Measurements from ENCODE around the gene PRELID1. TPM values are rescaled to one million over a fixed set of nuclear protein-coding genes. Genes with fewer than 3 reads are reported as not detected.
"Not testable (repeated sequence)": the region's sequence is repeated elsewhere in the genome, so short reads cannot be mapped to it uniquely, and the experiment has no call there.

Gene PRELID1
- total RNA-seq, 1 experiment from 2014 or later: 469 TPM

DNA sequence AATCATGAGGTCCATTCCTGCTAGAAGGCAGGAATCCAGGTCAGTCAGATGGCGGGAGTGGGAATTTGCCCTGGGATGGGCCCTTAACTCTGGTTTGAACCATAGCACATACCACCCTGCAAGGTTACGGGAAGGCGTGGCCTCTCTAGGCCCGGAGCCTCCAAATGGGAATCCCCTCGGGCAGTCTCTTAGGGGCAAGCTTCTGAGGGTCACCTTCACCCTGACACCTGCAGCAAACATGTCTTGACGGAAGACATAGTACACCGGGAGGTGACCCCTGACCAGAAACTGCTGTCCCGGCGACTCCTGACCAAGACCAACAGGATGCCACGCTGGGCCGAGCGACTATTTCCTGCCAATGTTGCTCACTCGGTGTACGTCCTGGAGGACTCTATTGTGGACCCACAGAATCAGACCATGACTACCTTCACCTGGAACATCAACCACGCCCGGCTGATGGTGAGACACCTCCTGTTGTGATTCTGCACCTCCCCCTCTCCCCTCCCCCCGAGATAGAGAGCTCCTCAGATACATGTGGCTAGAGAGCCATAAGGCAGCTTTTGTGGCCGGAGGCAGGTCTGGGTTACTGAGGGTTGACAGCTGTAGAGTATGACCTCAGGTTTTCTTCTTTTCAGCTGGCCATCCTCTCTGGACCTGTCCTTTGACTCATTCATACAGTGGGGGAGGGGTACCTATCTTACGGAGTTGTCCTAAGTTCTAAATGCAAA, 957 bp downstream of the PRELID1 start:
- H3K27me3 ChIP-seq (ENCODE audit: control insufficient read depth, insufficient read depth, low read length): no peaks in the 10 kb centered on the region
- peak; percentile 65 for DNase-seq
- H3K36me3 ChIP-seq (replicated peaks; ENCODE audit: control insufficient read depth, insufficient read depth, low read length): peaks cover 16% of the 10 kb centered on the region
- peak overlapping the region; percentile 92 for H3K4me3 ChIP-seq (ENCODE audit: insufficient read depth, low read depth, low read length)

DNA sequence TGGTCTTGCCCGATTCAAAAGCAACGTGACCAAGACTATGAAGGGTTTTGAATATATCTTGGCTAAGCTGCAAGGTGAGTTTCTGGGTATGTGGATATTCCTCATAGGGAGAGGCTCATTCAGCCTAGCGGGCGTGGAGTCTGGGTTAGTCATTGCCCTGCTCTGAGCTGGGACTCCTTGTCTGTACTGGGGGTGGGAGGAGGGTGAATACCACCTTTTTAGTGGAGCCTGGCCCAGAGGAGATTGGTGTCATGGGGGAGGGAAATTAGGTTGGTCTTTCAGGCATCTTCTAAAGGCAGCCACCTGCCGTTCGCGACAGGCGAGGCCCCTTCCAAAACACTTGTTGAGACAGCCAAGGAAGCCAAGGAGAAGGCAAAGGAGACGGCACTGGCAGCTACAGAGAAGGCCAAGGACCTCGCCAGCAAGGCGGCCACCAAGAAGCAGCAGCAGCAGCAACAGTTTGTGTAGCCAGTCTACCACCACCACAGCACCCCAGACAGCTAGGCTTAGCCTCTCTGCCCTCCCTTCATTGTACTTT, 2.6 kb downstream of the PRELID1 start:
- not testable (repeated sequence) for H3K4me3 ChIP-seq (ENCODE audit: insufficient read depth, low read depth, low read length); DNase-seq; H3K27me3 ChIP-seq (ENCODE audit: control insufficient read depth, insufficient read depth, low read length)
- H3K36me3 ChIP-seq (replicated peaks; ENCODE audit: control insufficient read depth, insufficient read depth, low read length): peaks cover 16% of the 10 kb centered on the region

DNA sequence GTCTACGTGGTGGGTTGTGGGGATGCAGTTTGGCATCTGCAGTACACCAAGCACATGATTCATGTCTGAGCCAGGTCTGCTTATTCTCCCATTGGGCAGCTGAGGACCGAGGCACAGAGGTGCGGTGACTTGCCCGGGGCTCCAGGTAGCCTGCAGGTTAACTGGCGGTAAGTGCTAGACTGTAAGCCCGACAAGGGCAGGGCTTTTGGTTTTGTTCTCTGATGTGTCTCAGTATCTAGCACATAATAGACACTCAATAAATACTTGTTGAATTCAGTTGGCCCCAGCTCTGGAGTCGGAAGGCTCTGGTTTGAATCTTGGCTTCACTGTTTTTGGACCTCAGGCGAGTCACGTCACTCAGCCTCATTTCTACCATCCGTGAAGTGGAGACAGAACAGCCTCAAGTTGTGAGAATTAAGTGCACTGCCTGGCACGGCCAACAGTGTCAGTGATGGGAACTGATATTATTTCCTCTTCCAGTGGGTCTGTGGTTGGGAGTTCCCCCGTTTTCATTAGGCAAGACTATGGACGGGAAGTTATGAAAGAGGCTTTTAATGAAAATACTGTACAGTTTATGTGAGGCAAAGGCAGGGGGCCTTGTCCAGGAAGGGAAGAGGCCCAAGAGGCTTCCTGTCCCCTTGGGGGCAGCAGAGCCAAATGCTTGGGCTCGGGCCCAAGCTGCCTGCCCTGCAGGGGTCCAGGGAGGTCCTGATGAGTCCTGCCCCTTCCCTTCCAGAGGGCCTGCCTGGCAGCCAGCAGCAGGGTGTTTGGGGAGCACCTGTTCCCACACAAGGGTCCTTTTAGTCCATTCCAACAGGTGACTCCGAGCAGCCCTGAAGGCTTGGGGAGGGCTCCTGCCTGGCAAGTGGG, 3.3 kb downstream of the PRELID1 start:
- H3K4me3 ChIP-seq (ENCODE audit: insufficient read depth, low read depth, low read length): no peak overlapping the region
- DNase-seq: peak; percentile 79
- H3K27me3 ChIP-seq (ENCODE audit: control insufficient read depth, insufficient read depth, low read length): no peaks in the 10 kb centered on the region
- H3K36me3 ChIP-seq (replicated peaks; ENCODE audit: control insufficient read depth, insufficient read depth, low read length): peaks cover 15% of the 10 kb centered on the region

DNA sequence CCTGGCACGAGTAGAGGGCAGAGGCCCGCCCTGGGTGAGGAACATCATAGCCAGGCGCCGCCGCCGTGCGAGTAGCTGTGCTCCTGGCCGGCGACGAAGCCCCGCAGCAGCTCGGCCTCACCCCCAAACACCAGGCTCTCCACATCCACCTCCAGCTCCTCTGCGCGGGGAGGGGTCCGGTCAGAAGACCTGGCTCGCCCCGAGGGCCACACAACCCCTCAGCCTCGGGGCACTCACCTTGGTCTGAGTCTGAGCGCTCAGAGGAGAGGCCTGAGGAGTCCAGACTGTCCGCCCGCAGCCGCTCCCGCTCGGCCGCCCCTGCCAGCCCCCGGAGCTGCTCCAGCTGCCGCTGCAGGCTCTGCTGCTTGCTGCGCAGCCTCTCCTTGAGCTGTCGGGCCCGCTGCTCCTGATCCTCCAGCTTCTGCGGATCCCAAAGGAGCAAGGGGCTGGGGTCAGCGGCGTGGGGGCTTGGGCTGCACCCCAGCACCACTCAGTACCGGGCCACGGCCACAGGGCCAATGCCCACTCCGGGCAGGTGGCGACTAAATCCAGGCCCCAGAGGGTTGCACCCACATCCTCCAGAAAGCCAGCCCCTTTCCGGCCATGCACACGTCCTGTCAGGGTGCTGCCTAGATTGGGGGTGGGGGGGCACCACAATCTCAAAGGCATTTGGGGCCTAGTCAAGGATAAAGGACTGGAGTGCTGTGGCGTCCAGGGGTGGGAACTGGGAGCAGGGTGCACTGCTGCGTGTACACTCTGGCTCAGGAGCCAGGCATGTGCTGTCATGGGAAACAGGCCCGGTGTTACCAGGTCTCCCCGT, 4.2 kb downstream of the PRELID1 start:
- no peak for DNase-seq
- H3K36me3 ChIP-seq (replicated peaks; ENCODE audit: control insufficient read depth, insufficient read depth, low read length): peaks cover 14% of the 10 kb centered on the region
- H3K27me3 ChIP-seq (ENCODE audit: control insufficient read depth, insufficient read depth, low read length): no peaks in the 10 kb centered on the region
- no peak overlapping the region for H3K4me3 ChIP-seq (ENCODE audit: insufficient read depth, low read depth, low read length)

DNA sequence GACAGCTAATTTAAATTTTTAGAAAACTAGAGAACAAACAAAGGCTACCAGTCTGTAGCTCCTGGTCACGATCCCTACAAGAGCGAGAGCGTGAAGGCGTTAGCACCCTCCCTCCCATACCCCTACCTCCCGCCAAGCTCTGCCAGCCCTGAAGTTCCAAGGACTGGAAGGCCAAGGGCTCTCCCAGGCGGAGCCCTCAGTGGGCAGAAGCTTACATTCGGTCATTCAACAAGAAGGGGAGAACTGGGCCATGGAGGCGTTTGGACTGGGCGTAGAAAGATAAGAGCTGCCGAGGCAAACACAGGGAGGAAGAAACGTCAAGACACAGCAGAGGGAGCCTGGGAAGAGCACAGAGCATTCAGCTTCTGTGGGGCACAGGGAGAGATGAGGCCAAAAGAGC, 5.1 kb downstream of the PRELID1 start:
- Histone ChIP-seq H3K4me3 (ENCODE audit: insufficient read depth, low read depth, low read length) (no peak overlapping the region), H3K27me3 (ENCODE audit: control insufficient read depth, insufficient read depth, low read length) (no peaks in the 10 kb centered on the region), H3K36me3 (replicated peaks; ENCODE audit: control insufficient read depth, insufficient read depth, low read length) (peaks cover 14% of the 10 kb centered on the region)
- DNase-seq: no peak

DNA sequence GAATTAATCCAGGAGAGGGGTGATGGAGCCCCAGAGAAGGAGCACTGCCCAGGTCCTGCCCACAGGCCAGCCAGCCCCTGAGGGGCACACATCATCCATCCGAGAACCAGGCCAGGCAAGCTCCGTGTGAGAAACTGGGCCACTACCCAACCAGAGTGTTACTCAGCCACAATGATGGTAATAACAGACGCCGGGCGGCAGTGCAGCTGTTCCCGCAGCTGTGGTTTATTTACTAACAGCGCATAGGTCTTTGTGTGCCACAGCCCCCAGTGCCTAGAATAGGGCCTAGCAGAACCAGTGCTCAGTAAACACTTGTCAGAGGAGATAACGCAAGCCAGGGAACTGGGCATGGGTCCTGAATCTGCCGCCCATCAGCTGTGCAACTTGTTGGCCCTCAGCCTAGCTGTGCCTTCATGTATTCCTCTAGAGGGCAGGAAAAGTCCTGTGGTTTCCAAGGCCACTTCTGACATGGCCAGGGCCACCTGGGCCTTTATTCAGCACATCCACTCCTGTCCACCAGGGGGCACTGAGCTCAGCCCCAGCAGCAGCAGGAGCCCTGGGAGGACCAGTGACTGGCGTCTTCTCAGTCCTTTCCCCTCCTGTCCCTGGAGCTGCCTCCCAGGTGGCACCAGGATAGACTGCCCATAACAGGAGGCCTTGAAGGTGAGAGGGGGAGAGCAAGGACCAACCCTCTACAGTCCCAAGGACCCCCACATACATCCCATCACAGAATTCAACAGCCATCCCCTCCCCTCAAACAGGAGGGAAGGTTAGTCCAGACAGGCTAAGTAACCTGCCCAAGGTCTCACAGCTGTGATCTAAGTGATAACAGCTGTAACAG, 6.0 kb downstream of the PRELID1 start:
- Histone ChIP-seq H3K27me3 (ENCODE audit: control insufficient read depth, insufficient read depth, low read length) (no peaks in the 10 kb centered on the region), H3K36me3 (replicated peaks; ENCODE audit: control insufficient read depth, insufficient read depth, low read length) (peaks cover 14% of the 10 kb centered on the region), H3K4me3 (ENCODE audit: insufficient read depth, low read depth, low read length) (no peak overlapping the region)
- DNase-seq: peak; percentile 91

DNA sequence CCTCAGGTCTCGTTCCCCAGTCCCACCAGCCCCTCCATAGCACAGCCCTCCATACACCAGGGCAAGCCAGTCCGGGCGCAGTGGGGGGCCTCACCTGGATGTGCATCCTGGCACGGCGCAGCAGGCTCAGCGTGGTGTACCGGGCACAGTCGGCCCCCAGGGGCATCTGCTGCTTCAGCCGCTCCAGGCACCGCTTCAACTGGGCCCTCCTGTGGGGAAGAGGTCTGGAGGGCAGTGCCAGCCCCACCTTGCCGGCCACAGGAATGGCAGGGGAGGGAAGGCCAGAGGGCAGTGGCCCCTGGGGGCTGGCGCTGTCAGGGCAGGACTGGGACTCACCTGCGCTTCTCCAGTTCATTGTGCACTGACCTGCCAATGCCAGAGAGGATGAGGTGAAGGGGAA, 6.7 kb downstream of the PRELID1 start:
- no peak for DNase-seq
- H3K36me3 ChIP-seq (replicated peaks; ENCODE audit: control insufficient read depth, insufficient read depth, low read length): peaks cover 14% of the 10 kb centered on the region
- no peak overlapping the region for H3K4me3 ChIP-seq (ENCODE audit: insufficient read depth, low read depth, low read length)
- no peaks in the 10 kb centered on the region for H3K27me3 ChIP-seq (ENCODE audit: control insufficient read depth, insufficient read depth, low read length)

DNA sequence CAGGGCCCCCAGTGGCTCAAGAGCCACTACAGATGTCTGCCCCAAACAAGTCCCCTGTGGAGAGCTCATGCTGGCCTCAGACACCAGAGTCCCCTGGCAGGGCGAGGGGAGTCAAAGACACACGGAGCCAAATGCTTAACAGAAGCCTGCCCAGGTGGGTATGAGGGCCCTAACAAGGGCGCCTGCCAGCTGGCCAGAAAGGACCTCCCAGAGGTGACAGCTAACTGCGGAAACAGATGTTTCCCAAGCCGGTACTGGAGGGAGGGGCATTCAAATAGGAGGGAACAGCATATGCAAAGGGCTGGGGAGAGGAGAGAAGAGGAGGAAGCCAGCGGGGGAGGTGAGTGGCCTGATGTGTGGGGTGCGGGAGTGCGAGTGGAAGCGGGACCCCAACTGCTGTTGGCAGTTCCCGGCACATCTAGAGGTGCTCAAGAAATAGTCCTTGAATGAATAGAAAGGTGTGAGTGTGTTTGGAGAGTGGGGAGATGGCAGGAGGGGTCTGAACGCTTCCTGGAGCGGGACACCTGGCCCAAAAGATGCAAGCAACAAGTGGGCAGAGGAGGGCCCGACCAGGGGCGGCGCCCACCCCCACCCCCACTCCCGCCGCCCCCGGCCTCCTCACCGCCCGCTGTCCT, 7.3 kb downstream of the PRELID1 start:
- Histone ChIP-seq H3K36me3 (replicated peaks; ENCODE audit: control insufficient read depth, insufficient read depth, low read length) (peaks cover 9% of the 10 kb centered on the region), H3K4me3 (ENCODE audit: insufficient read depth, low read depth, low read length) (peak overlapping the region; percentile 63)

DNA sequence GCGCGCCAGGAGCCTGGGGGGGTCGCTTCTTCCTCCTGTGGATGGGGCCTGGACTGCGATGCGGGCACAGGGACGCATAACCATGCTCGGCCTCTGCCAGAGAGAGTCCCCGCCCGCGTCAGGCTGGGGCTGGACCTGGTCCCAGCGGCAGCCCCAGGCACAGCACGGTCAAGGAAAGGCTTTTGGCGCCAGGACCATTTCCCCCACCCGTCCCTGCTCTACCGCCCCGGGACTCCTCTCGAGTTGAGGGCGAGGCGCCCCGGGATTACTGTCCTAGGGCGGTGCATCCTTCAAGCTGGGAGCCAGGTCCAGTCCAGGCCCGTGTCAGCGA, 7.8 kb downstream of the PRELID1 start:
- DNase-seq: peak; percentile 72
- Histone ChIP-seq H3K27me3 (ENCODE audit: control insufficient read depth, insufficient read depth, low read length) (no peaks in the 10 kb centered on the region), H3K4me3 (ENCODE audit: insufficient read depth, low read depth, low read length) (peak overlapping the region; percentile 63), H3K36me3 (replicated peaks; ENCODE audit: control insufficient read depth, insufficient read depth, low read length) (peaks cover 6% of the 10 kb centered on the region)

More for the DNA sequence above, 7.3 kb downstream of the PRELID1 start:
- no peaks in the 10 kb centered on the region for H3K27me3 ChIP-seq (ENCODE audit: control insufficient read depth, insufficient read depth, low read length)
- peak; percentile 65 for DNase-seq

DNA sequence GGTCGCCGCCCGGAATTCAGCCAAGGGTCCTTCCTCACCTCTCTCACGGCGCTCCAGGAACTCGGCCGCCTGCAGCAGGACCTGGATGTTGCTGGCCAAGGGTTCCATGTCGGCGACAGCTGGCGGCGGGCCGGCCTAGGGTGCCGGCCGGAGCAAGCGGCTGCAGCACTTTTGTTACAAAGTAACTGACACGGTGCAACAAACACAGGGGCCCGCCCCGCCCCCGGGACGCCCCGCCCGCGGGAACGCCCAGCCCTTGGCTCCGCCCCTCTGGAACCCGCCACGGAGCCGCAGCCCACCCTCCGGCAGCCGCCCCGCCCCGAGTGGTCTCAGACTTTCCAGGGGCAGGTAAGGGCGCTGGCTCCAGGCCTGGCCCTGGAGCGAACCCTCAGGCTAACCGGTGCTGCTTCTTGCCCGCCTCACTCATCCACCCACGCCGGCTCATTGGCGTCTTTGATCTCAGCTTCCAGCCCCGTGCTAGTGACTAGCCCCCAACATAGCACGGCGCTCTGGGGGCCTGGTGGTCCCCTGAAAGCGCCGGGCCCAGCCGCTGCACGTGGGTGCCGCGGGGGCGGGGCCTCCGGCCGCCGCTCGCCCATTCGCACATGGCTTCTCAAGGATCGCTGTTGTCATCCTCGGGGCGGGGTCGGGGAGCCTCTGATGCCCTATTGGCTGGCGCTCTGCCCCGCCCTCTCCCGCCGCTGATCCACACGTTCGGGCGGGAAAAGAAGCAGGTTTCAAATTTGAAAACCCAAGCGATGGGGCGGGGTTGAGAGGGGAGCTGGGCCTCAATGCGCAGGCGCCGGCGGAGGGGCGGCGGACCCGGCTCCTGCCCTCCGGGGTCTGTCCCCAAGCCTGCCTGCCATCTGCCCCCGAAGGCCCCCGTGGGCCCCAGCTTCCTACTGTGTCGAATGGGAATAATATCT, 8.4 kb downstream of the PRELID1 start, which contains the start of gene MXD3:
Gene MXD3, minus strand, starts transcription at position 176 of the 926 bp plus-strand sequence. Its CDS starts 68 bp downstream, at position 108.
- H3K27me3 ChIP-seq (ENCODE audit: control insufficient read depth, insufficient read depth, low read length): no peaks in the 10 kb centered on the region
- H3K4me3 ChIP-seq (ENCODE audit: insufficient read depth, low read depth, low read length): peak within 1 kb of the TSS; percentile 63
- H3K36me3 ChIP-seq (replicated peaks; ENCODE audit: control insufficient read depth, insufficient read depth, low read length): no peaks in the 10 kb centered on the region; the same call in 1 of the 2 replicates
- peak; percentile 99 for DNase-seq

DNA sequence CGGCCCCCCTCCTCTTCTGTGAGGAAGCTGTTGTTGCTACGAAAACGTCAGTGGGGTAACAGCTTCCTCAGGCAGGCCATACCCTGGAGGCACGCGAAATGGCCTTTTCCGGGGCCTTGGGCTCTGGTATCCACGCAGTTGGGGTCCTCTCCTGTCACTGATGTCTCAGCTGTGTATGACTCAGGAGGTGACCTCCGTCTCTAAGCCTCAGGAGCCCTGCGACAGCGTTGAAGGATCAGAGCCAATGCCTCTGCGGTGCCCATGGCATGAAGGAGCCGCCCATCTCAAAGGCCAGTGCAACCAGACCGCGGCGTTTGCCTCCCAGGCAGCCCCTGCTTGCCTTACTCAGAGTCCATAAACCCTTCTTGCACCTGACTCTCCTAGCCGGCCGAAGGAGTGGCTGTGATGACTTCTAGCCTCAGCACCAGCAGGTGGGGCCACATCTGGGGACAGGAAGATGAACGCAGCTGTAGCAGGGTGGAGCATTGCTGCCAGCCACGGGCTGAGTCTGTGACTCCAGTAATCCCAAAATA, 9.1 kb downstream of the PRELID1 start:
- DNase-seq: peak; percentile 72
- no peaks in the 10 kb centered on the region; the same call in 1 of the 2 replicates for H3K36me3 ChIP-seq (replicated peaks; ENCODE audit: control insufficient read depth, insufficient read depth, low read length)
- peak overlapping the region; percentile 36 for H3K4me3 ChIP-seq (ENCODE audit: insufficient read depth, low read depth, low read length)

DNA sequence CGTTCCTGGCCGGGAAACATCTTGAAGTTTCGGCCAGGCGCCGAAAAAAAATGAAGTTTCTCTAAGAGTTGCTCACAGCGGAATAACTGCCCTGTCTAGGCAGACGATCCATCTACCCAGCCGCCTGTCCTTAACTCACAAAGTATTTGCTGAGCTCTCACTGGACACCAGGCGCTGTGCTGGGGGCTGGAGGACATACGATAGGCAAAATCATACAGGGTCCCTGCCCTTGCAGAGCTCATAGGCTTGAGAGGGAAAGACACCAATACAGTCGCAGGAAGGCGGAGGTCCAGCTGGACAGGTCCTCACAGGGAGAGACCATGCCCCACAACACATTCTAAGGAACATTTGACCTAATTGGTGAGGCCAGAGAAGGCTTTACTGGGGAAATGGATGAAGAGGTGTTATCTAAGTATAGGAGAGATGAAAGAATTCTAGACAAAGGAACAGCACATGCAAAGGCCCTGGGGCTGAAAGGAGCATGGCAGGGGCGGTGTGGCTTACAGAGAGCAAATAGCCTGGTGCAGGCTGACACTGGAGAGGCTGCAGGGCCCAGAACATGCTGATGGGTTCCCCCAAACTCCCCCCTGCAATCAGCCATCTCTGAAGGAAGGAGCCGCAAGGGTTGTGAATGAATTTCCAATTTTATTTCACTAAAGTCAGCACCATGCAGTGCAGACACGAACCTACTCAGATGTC, 10.1 kb downstream of the PRELID1 start:
- Histone ChIP-seq H3K4me3 (ENCODE audit: insufficient read depth, low read depth, low read length) (no peak overlapping the region), H3K27me3 (ENCODE audit: control insufficient read depth, insufficient read depth, low read length) (no peaks in the 10 kb centered on the region), H3K36me3 (replicated peaks; ENCODE audit: control insufficient read depth, insufficient read depth, low read length) (no peaks in the 10 kb centered on the region; the same call in 1 of the 2 replicates)
- DNase-seq: no peak

More for the DNA sequence above, 9.1 kb downstream of the PRELID1 start:
- no peaks in the 10 kb centered on the region for H3K27me3 ChIP-seq (ENCODE audit: control insufficient read depth, insufficient read depth, low read length)

Data from H7 (cell line).